Mesenteric fat pad (tissue), 1 donor: Measurements from ENCODE around the gene SMIM12. TPM values are rescaled to one million over a fixed set of nuclear protein-coding genes. Genes with fewer than 3 reads are reported as not detected.
"Not testable (repeated sequence)": the region's sequence is repeated elsewhere in the genome, so short reads cannot be mapped to it uniquely, and the experiment has no call there.

Source experiments
- DNase-seq: peaks from one replicate; pipeline ENCODE4 v3.0.0-alpha.2; 2020; ENCODE audit warnings: low spot score
- total RNA-seq: library from RNA; stranded (reverse); fragmentation: NEBNext Ultra II Directional; extraction: Animal tissue kit (Norgen Biotek cat#: 25700); gene quantifications from one replicate; pipeline ENCODE4 v1.2.1, GENCODE V29; 2021
- donor health status: DM: yes; HTN: yes; CAD: no.

Gene SMIM12
- total RNA-seq, 1 donor from 2014 or later = 57.0 TPM

- DNase-seq = no peak
These were observed 15.3 kb downstream of the SMIM12 start for GRCh38 chr1:34844252-34844634.

DNA sequence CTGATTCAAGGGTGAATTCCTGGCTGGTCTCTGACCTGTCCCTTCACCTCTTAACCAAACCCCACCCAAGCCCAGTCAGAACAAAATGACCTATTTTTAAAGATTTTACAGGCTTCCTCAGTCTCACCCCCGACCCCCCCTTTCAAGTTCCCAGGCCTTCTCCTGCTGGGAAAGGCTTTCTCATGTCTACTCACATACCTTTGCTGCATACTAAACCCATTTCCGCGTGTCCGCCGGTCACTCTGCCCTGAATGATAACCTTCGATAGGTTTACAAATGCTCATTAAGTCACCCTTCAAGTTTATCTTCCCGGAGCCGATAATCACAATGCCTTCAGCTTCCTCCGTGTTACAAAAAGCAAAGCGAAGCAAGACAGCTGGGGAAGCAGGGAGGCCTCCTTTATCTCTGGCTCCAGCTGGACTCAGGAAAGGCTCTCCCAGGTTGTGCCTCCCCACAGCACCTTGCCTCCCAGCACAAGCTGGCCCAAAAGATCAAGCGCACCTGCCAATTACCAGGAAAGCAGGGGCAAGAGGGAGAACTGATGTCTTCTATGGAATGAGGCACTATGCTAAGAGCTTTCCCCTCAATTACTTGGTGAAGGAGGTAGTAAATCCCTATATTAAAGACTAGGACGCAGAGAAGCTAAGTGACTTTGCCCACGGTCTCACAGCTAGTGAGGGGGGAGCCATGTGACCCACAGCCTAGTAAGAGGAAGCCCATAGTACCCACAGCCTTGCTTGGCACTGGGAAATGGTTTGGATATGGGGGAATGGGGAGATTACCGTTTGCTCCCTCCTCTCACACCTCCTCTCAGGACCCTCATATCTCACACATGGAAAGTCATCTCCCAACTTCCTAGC, 15.9 kb downstream of the SMIM12 start:
- no peak for DNase-seq

- DNase-seq = no peak
These were observed 16.6 kb downstream of the SMIM12 start for GRCh38 chr1:34842952-34843371.

DNA sequence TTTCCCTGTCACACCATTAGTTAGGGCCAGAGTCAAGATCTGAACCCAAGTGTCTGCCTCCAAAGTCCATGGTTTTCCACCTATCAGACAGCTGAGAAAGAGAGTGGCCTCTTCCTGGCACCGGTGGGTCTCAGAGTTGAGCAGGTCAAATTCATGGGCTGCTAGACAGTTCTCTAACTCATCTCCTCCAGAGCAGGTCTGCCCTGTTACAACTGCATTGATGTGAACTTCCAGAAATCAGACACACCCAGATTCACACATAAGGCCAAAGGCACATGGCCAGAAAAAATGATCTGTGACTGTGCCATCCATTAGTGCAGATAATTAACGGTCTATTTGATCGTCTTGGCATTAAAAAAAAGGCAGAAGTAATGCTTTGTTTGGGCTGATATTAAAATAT, 17.5 kb downstream of the SMIM12 start:
- no peak for DNase-seq

DNA sequence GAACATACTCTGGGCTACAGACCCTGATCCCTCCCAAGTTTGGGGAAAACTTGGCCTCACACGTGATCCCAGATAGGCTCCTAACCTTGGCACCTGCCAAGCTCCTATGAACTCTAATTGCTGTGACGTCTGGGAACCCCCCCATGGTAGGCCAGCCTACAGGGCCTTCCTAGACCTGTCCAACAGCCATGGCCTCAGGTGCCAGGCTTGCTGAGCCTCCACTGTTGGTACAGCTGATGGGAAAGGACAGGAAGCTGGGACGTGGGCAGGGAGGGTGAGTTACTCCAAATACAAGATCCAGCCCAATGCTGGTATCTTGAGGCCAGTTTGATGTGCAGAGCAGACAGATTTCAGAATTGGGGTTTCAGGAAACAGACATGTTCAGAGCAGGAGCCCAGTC, 19.1 kb downstream of the SMIM12 start:
- DNase-seq = no peak

DNA sequence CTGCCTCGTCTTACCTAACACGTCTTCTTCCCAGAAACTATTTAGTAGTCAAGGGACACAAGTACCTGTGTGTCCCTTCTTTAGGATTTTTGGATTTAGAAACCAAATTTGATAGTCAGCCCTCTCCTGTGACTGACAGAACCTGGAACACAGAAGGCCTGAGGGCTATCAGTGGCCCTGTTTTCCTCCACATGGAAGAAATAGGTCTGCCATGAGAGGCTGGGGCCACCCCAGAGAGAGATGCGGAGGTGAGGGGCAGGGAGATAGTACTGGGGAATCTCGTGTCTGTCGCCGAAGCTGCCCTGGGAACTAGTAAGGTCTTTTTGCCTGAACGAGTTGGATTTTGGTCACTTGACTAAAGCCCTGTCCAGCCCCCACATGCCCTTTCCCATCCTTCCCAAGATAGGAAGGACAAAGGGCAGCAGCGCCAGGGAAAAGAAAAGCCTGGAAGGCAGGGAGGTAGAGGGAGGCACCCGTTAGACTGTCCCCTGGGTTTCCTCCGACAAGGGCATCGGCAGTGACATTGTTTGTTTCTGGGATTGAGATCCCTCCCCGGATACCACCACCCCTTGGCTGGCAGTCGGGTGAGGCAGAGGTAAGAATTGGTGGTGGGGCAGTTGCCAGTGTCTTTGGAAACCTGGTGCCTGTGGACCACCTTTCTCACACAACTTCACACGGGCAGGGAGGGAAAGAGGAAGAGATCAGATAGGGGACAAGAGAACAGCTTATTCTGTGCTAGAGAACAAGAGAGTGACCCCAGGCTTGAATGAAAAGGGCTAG, 19.8 kb downstream of the SMIM12 start:
- no peak for DNase-seq

GRCh38 chr1:34833711-34834110, 25.8 kb downstream of the SMIM12 start:
- DNase-seq = no peak

- no peak for DNase-seq
These were observed 27.8 kb downstream of the SMIM12 start for GRCh38 chr1:34831721-34832246.

DNA sequence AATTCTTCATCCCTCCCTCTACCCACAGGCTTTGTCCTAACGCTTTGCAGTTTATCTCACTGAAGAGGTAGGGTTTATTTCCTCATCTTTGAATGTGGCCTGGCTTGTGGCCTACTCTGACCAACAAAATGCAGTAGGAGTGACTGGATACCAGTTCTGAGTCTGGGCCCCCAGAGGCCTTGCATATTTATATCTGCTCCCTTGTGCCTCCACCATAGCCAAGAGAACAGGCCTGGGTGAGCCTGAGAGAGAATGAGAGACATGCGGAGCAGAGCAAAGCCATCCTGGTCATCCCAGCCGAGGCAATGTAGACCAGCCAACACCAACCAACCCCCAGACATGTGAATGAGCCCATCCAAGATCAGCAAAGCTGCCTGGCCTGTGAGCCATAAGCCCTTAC, 30.3 kb downstream of the SMIM12 start:
- DNase-seq = no peak

DNA sequence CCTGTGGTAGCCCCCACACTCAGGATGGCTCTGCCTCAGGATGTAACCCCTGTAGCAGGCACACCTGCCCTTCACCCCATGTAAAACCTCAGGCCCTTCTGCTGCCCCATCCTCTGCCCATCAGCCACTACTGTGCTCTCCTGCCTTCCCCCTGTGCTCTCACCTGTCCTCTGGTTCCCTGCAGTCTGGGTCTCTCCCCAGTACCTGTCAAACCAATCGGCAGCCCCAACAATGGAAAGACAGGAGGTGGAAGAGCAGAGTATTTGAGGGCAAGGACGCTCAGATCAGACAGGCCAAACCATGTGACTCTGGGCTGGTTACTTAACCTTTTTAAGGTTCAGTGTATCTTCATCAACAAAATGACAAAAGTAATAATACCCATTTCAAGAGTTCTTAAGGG, 30.9 kb downstream of the SMIM12 start:
- no peak for DNase-seq

- DNase-seq = no peak
These were observed 32.1 kb downstream of the SMIM12 start for GRCh38 chr1:34827341-34827941.

GRCh38 chr1:34825455-34826091, 34.0 kb downstream of the SMIM12 start:
- no peak for DNase-seq

GRCh38 chr1:34824817-34825454, 34.6 kb downstream of the SMIM12 start:
- DNase-seq = no peak

GRCh38 chr1:34822202-34822601, 37.3 kb downstream of the SMIM12 start:
- no peak for DNase-seq

DNA sequence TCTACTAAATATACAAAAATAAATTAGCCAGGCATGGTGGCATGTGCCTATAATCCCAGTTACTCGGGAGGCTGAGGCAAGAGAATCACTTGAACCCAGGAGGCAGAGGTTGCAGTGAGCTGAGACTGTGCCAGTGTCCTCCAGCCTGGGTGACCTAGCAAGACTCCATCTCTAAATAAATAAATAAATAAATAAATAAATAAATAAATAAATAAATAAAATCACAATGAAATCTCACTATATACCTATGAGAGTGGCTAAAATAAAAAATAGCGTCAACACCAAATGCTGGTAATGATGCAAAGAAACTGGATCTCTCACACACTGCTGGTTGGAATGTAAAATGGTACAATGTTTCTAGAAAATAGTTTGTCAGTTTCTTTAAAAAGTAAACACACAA, 40.7 kb downstream of the SMIM12 start:
- not testable (repeated sequence) for DNase-seq

DNA sequence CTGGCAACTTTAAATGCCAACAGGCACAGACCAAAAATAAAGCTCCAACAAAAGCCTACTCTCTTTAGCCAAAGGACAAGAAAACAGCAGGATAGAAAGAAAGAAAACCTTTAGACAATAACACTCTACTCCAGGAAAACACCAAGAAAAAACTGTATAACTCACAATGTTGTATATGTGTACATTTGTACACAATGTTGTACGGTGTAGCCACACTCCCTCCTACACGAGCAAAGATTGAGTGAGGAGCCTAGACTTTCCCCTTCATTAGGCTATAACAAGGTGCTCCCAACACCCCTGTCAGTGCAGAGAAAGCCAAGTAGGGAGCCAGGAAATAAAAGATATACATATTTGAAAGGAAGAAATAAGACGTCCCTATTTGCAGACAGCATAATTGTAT, 42.8 kb downstream of the SMIM12 start:
- no peak for DNase-seq

GRCh38 chr1:34816332-34816731, 43.2 kb downstream of the SMIM12 start:
- DNase-seq = no peak

DNA sequence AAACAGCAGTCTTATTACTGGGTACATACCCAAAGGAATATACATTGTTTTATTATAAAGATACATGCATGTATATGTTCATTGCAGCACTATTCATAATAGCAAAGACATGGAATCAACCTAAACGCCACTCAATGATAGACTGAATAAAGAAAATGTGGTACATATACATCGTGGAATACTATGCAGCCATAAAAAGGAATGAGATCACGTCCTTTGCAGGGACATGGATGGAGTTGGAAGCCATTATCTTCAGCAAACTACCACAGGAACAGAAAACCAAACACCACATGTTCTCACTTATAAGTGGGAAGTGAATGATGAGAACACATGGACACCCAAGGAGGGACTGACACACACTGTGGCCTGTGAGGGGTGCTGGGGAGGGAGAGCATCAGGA, 48.8 kb downstream of the SMIM12 start:
- not testable (repeated sequence) for DNase-seq

DNA sequence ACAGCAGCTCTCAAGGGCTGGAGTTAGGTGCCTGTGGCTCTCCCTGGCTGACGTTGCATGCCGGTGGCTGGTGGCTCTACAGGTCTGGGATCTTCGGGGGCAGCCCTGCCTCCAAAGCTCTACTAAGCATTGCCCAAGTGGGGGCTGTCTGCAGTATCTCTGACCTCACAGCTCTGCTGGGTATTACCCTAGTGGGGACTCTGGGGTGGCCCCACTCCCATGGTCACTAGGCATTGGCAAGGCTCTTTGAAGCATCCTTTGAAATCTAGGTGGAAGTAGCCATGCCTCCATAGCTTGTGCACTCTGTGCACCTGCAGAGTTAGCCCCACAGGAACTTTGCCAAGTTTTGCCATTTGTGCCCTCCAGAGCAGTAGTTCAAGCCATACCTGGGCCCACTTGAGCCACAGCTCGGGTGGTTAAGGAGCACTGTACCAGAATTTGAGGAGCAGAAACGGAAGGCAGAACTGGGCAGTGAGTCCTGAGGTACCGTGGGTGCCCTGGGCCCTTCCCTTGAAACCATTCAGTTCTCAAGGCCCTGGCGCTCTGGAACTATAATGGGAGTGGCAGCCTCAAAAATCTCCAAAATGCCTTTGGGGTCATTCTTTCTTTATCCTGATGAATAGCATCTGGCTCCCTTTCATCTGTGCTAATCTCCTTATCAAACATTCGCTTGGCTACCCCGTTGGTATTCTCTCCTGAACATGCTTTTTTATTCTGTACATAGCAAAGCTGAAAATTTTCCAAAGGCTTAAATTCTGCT, 51.3 kb downstream of the SMIM12 start:
- no peak for DNase-seq

DNA sequence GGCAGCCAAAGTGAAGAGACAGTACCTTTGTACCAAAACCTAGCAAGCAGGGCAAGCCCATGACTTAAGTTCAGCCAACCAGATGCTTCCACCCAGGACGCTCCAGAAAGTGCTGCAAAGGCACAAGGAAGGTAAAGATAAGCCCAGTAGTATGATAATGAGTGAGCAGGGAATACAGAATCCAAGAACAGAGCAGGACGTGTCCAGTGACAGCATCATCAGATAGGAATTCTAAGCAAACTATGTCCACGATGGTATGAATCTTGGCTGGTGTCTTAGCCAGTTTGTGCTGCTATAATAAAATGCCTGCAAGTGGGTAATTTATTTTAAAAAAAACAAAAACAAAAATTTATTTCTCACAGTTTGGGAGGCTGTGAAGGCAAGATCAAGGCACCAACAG, 53.2 kb downstream of the SMIM12 start:
- no peak for DNase-seq
